Karpas-422 (cell line): ENCODE results near the gene OR5K1. TPM values are rescaled to one million over a fixed set of nuclear protein-coding genes. Genes with fewer than 3 reads are reported as not detected.

Experiments
- DNase-seq: peaks from one replicate; pipeline ENCODE4 v3.0.0-alpha.2; 2015
- H2AFZ ChIP-seq: fragments of 200-600 bp; sonication (generic); 2 replicates; pipeline ENCODE4 v1.6.1; 2014; ENCODE audit warnings: antibody characterized with exemption, low read length, mixed read lengths
- H3K27ac ChIP-seq: fragments of 200-600 bp; sonication (generic); 2 replicates; pipeline ENCODE4 v1.5.1; 2014; ENCODE audit warnings: mild to moderate bottlenecking, low read length, moderate library complexity
- H3K27me3 ChIP-seq: fragments of 200-600 bp; sonication (generic); 2 replicates; pipeline ENCODE4 v1.6.1; 2014; ENCODE audit warnings: low read length, mixed read lengths
- H3K36me3 ChIP-seq: fragments of 200-600 bp; sonication (generic); 2 replicates; pipeline ENCODE4 v1.6.1; 2014; ENCODE audit warnings: low read length, mixed read lengths; ENCODE audit not compliant: insufficient read depth
- H3K4me1 ChIP-seq: fragments of 200-600 bp; sonication (generic); 2 replicates; pipeline ENCODE4 v1.6.1; 2014; ENCODE audit warnings: mild to moderate bottlenecking, low read length, mixed read lengths
- H3K4me2 ChIP-seq: fragments of 200-600 bp; sonication (generic); 2 replicates; pipeline ENCODE4 v1.6.1; 2014; ENCODE audit warnings: low read length, low read depth, mild to moderate bottlenecking; ENCODE audit not compliant: poor library complexity, severe bottlenecking
- H3K4me3 ChIP-seq: fragments of 200-600 bp; sonication (generic); 2 replicates; pipeline ENCODE4 v1.5.1; 2014; ENCODE audit warnings: mild to moderate bottlenecking, antibody characterized with exemption, low read length, mixed read lengths
- H3K79me2 ChIP-seq: fragments of 200-600 bp; sonication (generic); 2 replicates; pipeline ENCODE4 v1.6.1; 2014; ENCODE audit warnings: mild to moderate bottlenecking, low read length, mixed read lengths
- H3K9ac ChIP-seq: fragments of 200-600 bp; sonication (generic); 2 replicates; pipeline ENCODE4 v1.6.0; 2014; ENCODE audit warnings: low read length
- H3K9me2 ChIP-seq: fragments of 200-600 bp; sonication (generic), shearing (Covaris generic); replicated peaks from 2 replicates; pipeline ENCODE4 v1.6.0; 2014; ENCODE audit warnings: mild to moderate bottlenecking, low read length, moderate library complexity; ENCODE audit not compliant: insufficient read depth
- H3K9me3 ChIP-seq: fragments of 300-700, 200-600 bp; sonication (generic); 2 replicates; pipeline ENCODE4 v1.6.1; 2014; ENCODE audit warnings: low read length, mixed read lengths
- H4K20me1 ChIP-seq: fragments of 200-600 bp; sonication (generic); 2 replicates; pipeline ENCODE4 v1.6.1; 2014; ENCODE audit warnings: mild to moderate bottlenecking, antibody characterized with exemption, low read length, low read depth; ENCODE audit not compliant: insufficient read depth
- total RNA-seq: library from RNA; depleted of rRNA; stranded (reverse); fragments of >200 nt; shearing (Covaris generic); gene quantifications from 2 replicates; pipeline ENCODE4 v1.2.3, GENCODE V29; 2014; ENCODE audit warnings: low replicate concordance; rRNA removed

OR5K1 gene
- total RNA-seq, 1 experiment from 2014 or later, result not detected

GRCh38 chr3:98518816-98519215 is 55.8 kb downstream of the OR5K1 start:
- H3K4me2 ChIP-seq, result no peak overlapping the region
- H2AFZ ChIP-seq, result no peak overlapping the region
- H3K27ac ChIP-seq, result no peak overlapping the region
- no peak overlapping the region for H3K4me3 ChIP-seq
- no peaks in the 10 kb centered on the region for H3K9me3 ChIP-seq
- DNase-seq, result no peak
- H3K79me2 ChIP-seq, result peaks cover 36% of the 10 kb centered on the region
- H3K9me2 ChIP-seq, result no peaks in the 10 kb centered on the region
- peaks cover 50% of the 10 kb centered on the region; the same call in 1 of the 2 replicates for H3K36me3 ChIP-seq
- no peaks in the 10 kb centered on the region for H4K20me1 ChIP-seq
- no peak overlapping the region for H3K9ac ChIP-seq
- no peaks in the 10 kb centered on the region for H3K27me3 ChIP-seq
- H3K4me1 ChIP-seq, result peaks cover 15% of the 10 kb centered on the region

- Histone ChIP-seq H3K4me3 (no peak overlapping the region), H3K9me3 (no peaks in the 10 kb centered on the region), H3K27ac (no peak overlapping the region), H3K36me3 (peaks cover 50% of the 10 kb centered on the region; the same call in 1 of the 2 replicates), H3K79me2 (peaks cover 36% of the 10 kb centered on the region), H3K27me3 (no peaks in the 10 kb centered on the region), H3K4me2 (no peak overlapping the region), H3K9me2 (no peaks in the 10 kb centered on the region), H2AFZ (no peak overlapping the region), H3K9ac (no peak overlapping the region), H3K4me1 (peaks cover 15% of the 10 kb centered on the region), H4K20me1 (no peaks in the 10 kb centered on the region)
- no peak for DNase-seq
Observed at GRCh38 chr3:98519351-98519750, 56.4 kb downstream of the OR5K1 start.

GRCh38 chr3:98521897-98522543 is 59.0 kb downstream of the OR5K1 start:
- H3K4me3 ChIP-seq, result peak overlapping the region; percentile 88
- peak overlapping the region; percentile 79; the same call in 1 of the 2 replicates for H2AFZ ChIP-seq
- H3K27me3 ChIP-seq, result no peaks in the 10 kb centered on the region
- peak overlapping the region; percentile 82 for H3K4me2 ChIP-seq
- H3K27ac ChIP-seq, result no peak overlapping the region
- no peaks in the 10 kb centered on the region for H3K9me2 ChIP-seq
- H3K9ac ChIP-seq, result peak overlapping the region; percentile 91
- H4K20me1 ChIP-seq, result no peaks in the 10 kb centered on the region
- H3K79me2 ChIP-seq, result peaks cover 36% of the 10 kb centered on the region
- no peaks in the 10 kb centered on the region for H3K9me3 ChIP-seq
- peaks cover 34% of the 10 kb centered on the region; the same call in 1 of the 2 replicates for H3K36me3 ChIP-seq
- DNase-seq, result peak; percentile 73
- peaks cover 15% of the 10 kb centered on the region for H3K4me1 ChIP-seq

Other genes starting within 250 kb of the OR5K1 start
- not detected in 2 replicates for gene OR5H6, start 199.0 kb upstream of the OR5K1 start, total RNA-seq
- gene OR5H2, start 180.7 kb upstream of the OR5K1 start, total RNA-seq, result not detected in 2 replicates
- not detected in 2 replicates for gene OR5K4, start 109.3 kb upstream of the OR5K1 start, total RNA-seq
- gene OR5K3, start 72.5 kb upstream of the OR5K1 start, total RNA-seq, result not detected in 2 replicates
- gene OR5K2, start 34.5 kb downstream of the OR5K1 start, total RNA-seq, result not detected in 2 replicates
- 37.7 and 87.4 TPM in 2 replicates for gene CLDND1, start 59.7 kb downstream of the OR5K1 start, total RNA-seq
- not detected in 2 replicates for gene GPR15, start 68.8 kb downstream of the OR5K1 start, total RNA-seq
- 7.8 and 11.6 TPM in 2 replicates for gene CPOX, start 130.4 kb downstream of the OR5K1 start, total RNA-seq